Lower leg skin (tissue), 4 donors: ENCODE data around the gene CDC40. TPM values are rescaled to one million over a fixed set of nuclear protein-coding genes. Genes with fewer than 3 reads are reported as not detected.
"Not testable (repeated sequence)": the region's sequence is repeated elsewhere in the genome, so short reads cannot be mapped to it uniquely, and the experiment has no call there.

Experiments
- DNase-seq, 2 donors: peaks; one replicate each; pipeline ENCODE4 v3.0.0-alpha.2; 2019; ENCODE audit warnings: low spot score in 2 of 2
- H3K4me3 ChIP-seq: fragments of 200-600 bp; sonication (generic); 2 replicates; pipeline ENCODE4 v1.5.1; 2017; ENCODE audit warnings: mild to moderate bottlenecking, low read depth; ENCODE audit not compliant: poor library complexity, severe bottlenecking
- POLR2A ChIP-seq, 2 donors: fragments of 450-650 bp; IDR thresholded peaks; one replicate each; pipeline ENCODE4 v1.6.1; 2016 to 2017; ENCODE audit warnings: antibody characterized with exemption in 2 of 2, mild to moderate bottlenecking in 1 of 2, moderate library complexity in 1 of 2
- WGBS, 2 donors: methylation state at CpG; one replicate each; pipeline ENCODE4 v1.1.5; 2018; 5-methylcytosine and 5-hydroxymethylcytosine counted together
- intact Hi-C: fragments of 100-400 bp; cut with DNase I; formaldehyde crosslinking; loops from one replicate; pipeline ENCODE4 v1.15.0; 2023; ENCODE audit warnings: low total_unique reads
- total RNA-seq, 4 donors: library from RNA; depleted of rRNA; stranded (reverse); fragments of >200 nt; gene quantifications; one replicate each; pipeline ENCODE4 v1.1.0, GENCODE V29; 2016
- TF ChIP-seq, protein P1 (sequence below), 3 donors: fragments of 450-650 bp; IDR thresholded peaks; one replicate each; pipeline ENCODE4 v1.5.1; 2016; ENCODE audit warnings: antibody characterized with exemption in 3 of 3, mild to moderate bottlenecking in 3 of 3, moderate library complexity in 2 of 3

CDC40 gene
- total RNA-seq, 4 donors from 2014 or later = 11.5 to 19.2 (median 15.4) TPM

DNA sequence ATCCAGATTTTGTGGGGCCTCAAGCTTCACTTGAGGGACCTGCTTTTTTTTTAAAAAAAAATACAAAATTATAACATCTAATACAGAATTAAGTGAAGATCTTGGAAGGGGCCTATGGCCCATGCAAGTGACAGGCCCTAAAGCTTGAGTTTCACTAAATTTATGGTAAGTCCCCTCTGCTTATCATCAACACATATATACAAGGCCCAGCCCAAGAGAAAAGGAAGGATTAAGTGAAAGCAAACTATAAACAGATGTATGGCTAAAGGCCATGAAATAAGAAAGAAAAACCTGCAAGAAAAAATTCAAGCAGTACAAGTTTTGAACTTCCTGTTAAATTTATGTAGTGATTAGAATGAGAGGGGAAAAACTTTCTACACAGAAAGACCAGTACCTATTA lies 86.8 kb downstream of the CDC40 start:
- intact Hi-C loops = no loop called here

DNA sequence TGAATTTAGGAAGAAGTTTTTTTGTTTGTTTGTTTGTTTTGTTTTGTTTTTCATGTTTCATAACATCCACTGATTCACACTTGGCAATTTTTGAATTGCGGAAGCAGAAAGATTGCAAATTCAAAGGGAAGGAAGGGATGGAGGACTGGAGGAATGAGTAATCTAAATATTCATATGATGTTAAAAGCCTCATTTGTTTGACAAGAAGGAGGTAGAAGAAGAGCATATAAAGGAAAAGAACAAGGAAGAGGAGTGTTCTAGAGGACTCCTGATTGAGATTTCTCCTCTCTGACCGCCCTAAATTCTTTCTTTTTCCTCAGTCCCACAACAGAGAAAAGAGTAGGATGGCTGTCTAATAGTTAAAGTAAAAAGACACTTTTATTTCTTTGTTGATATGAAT lies 89.4 kb downstream of the CDC40 start:
- no peak overlapping the region for H3K4me3 ChIP-seq
- DNase-seq = no peak
- TF ChIP-seq, protein P1, sequence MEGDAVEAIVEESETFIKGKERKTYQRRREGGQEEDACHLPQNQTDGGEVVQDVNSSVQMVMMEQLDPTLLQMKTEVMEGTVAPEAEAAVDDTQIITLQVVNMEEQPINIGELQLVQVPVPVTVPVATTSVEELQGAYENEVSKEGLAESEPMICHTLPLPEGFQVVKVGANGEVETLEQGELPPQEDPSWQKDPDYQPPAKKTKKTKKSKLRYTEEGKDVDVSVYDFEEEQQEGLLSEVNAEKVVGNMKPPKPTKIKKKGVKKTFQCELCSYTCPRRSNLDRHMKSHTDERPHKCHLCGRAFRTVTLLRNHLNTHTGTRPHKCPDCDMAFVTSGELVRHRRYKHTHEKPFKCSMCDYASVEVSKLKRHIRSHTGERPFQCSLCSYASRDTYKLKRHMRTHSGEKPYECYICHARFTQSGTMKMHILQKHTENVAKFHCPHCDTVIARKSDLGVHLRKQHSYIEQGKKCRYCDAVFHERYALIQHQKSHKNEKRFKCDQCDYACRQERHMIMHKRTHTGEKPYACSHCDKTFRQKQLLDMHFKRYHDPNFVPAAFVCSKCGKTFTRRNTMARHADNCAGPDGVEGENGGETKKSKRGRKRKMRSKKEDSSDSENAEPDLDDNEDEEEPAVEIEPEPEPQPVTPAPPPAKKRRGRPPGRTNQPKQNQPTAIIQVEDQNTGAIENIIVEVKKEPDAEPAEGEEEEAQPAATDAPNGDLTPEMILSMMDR (IDR thresholded peaks at IDR 0.05) = no peak
- TF ChIP-seq POLR2A (IDR thresholded peaks at IDR 0.05) = no peak
- WGBS, 2 donors = 79 to 82% methylated on average over 2 of the region's 2 CpGs
- intact Hi-C loops = no loop called here

More for the DNA sequence above, 86.8 kb downstream of the CDC40 start:
- no peak for TF ChIP-seq POLR2A (IDR thresholded peaks at IDR 0.05)
- TF ChIP-seq, protein P1 (IDR thresholded peaks at IDR 0.05) = no peak
- DNase-seq = no peak
- no peak overlapping the region for H3K4me3 ChIP-seq

DNA sequence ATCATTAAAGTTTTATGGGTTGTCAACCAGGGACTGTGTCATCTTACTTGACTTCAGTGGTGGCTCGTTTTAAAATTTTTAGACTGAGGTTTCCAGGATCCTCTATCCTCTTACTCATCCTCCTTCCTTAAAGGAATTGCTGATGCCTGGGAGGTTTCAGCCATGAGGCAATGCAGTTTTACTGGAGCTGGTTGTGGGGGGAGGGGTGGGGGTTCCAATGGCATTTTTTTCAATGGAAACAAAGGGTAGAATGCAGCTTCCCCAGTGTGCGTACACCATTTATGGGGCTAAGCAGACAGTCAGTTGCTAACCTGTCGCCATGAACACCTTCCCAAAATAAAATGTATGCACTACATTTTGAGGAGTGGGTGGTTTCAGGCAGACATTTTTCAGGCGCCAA lies 89.9 kb downstream of the CDC40 start:
- TF ChIP-seq, protein P1 (IDR thresholded peaks at IDR 0.05) = no peak
- 65 to 74% methylated on average over 4 of the region's 4 CpGs for WGBS, 2 donors
- intact Hi-C loops = no loop called here

DNA sequence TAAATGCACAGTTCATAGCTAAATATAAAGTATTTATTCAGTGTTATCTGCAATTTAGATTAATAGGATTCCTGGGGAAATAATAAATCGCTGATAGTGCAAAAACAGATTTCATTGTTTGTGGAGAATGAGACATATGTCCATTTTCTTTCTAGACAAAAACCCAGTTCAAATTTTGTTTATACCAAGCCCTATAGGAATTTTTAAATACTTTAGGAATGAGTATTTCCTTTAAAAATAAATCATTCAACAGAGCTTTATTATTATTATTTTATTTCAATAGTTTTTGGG lies 91.5 kb downstream of the CDC40 start:
- intact Hi-C loops = no loop called here
- WGBS, 2 donors = 94 to 95% methylated on average over 1 of the region's 1 CpG
- no peak overlapping the region for H3K4me3 ChIP-seq
- no peak for TF ChIP-seq POLR2A (IDR thresholded peaks at IDR 0.05)
- TF ChIP-seq, protein P1 (IDR thresholded peaks at IDR 0.05) = no peak
- no peak for DNase-seq

More for the DNA sequence above, 89.9 kb downstream of the CDC40 start:
- DNase-seq = no peak
- H3K4me3 ChIP-seq = no peak overlapping the region

DNA sequence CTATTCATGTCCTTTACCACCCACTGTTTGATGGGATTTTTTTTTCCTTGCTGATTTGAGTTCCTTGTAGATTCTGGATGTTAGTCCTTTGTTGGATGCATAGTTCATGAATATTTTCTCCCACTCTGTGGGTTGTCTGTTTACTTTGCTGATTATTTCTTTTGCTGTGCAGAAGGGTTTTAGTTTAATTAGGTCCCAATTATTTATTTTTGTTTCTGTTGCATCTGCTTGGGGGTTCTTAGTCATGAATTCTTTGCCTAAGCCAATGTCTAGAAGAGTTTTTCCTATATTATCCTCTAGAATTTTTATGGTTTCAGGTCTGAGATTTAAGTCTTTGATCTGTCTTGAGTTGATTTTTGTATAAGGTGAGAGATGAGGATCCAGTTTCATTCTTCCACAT lies 92.6 kb downstream of the CDC40 start:
- intact Hi-C loops, DNase-seq, H3K4me3 ChIP-seq: not testable (repeated sequence)

DNA sequence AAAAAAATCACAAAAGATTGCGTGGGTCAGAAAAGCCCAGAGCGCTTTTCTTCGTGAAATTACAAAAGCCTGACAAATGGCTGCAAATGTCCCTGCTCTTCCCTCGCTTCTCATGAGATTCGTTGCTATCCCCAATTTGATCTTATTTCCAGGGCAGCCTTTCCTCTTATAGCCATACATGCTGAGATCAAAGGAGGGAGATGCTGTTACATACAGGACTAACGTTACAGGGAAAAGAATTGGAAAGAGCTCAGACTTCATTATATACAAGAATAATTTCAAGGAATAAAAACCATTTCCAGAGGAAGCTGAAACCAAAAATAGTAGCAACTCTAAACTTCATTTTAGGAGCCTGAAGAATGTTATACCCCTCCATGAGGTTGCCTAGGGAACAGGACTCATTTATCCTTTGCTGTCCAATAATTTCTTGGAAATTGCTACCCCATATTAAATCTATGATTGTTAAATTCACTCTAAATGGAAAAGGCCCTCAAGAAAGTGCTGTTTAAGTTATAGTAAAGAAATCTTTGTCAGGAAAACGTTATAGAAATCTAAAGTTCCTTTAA lies 97.0 kb downstream of the CDC40 start:
- intact Hi-C loops = no loop called here
- 65 to 68% methylated on average over 7 of the region's 7 CpGs for WGBS, 2 donors
- H3K4me3 ChIP-seq = no peak overlapping the region
- no peak for DNase-seq
- TF ChIP-seq, protein P1 (IDR thresholded peaks at IDR 0.05) = no peak
- no peak for TF ChIP-seq POLR2A (IDR thresholded peaks at IDR 0.05)

Other genes starting within 250 kb of the CDC40 start
- gene GPR6, start 202.1 kb upstream of the CDC40 start, total RNA-seq = not detected
- gene WASF1, start 757 bp upstream of the CDC40 start, total RNA-seq = 1 to 10 TPM; 3.2 to 8.6 (median 7.6) TPM
- gene METTL24, start 177.9 kb downstream of the CDC40 start, total RNA-seq = 1 to 10 TPM in 2 of 4 donors, under 1 TPM in 1, not detected in 1; 0.22 to 2.5 (median 1.8) TPM
- 1 to 10 TPM in 1 of 4 donors, under 1 TPM in 2, not detected in 1; 0.17 to 1.2 (median 0.91) TPM for gene DDO, start 235.1 kb downstream of the CDC40 start, total RNA-seq